Panc1 (cell line): ENCODE results near the gene C1orf210. TPM values are rescaled to one million over a fixed set of nuclear protein-coding genes. Genes with fewer than 3 reads are reported as not detected.

Experiments
- ATAC-seq: fragments of 200-7000 bp; cut with Tn5 transposase; 2 replicates; pipeline ENCODE4 v1.9.1; 2020; ENCODE audit warnings: mild to moderate bottlenecking, moderate library complexity
- BruUV-seq: library from RNA; stranded (reverse); fragments of 400-500 nt; replicated peaks from 2 replicates; lab custom pipeline; 2021; lab: Mats Ljungman, UMichigan
- CTCF ChIA-PET: fragments of 300-600 bp; sonication (Branson Sonifier 250); formaldehyde crosslinking; loops from one replicate; lab custom pipeline; 2022; ENCODE audit warnings: antibody characterized with exemption; lab: Charles Lee
- POLR2A ChIA-PET: fragments of 300-600 bp; sonication (Branson Sonifier 250); formaldehyde crosslinking; loops from one replicate; lab custom pipeline; 2022; ENCODE audit warnings: antibody characterized with exemption; lab: Charles Lee
- DNase-seq: peaks from one replicate; pipeline ENCODE4 v3.0.0-alpha.2; 2010; ENCODE audit warnings: low read depth, low spot score
- H3K27ac ChIP-seq: 2 replicates; pipeline ENCODE4 v1.5.1; 2011; ENCODE audit warnings: mild to moderate bottlenecking, low read length, inconsistent platforms
- H3K27me3 ChIP-seq: fragments of 200-500 bp; sonication (Bioruptor generic); 2 replicates; pipeline ENCODE4 v1.6.0; 2014; ENCODE audit warnings: low read length, inconsistent platforms; ENCODE audit not compliant: control insufficient read depth, insufficient read depth
- H3K36me3 ChIP-seq: fragments of 200-500 bp; sonication (Bioruptor generic); 2 replicates; pipeline ENCODE4 v1.5.1; 2014; ENCODE audit warnings: inconsistent platforms, mild to moderate bottlenecking, low read length, moderate library complexity; ENCODE audit not compliant: control insufficient read depth, insufficient read depth
- H3K4me1 ChIP-seq: 2 replicates; pipeline ENCODE4 v1.5.1; 2011; ENCODE audit warnings: inconsistent platforms, mild to moderate bottlenecking, low read length, moderate library complexity; ENCODE audit not compliant: control insufficient read depth, insufficient read depth
- H3K4me3 ChIP-seq, 2 experiments: 2 replicates each; pipeline ENCODE4 v1.5.1; 2011 to 2012; ENCODE audit warnings: low read depth in 2 of 2, low read length in 2 of 2, mild to moderate bottlenecking in 2 of 2, inconsistent platforms in 1 of 2, moderate library complexity in 1 of 2
- H3K9me3 ChIP-seq: fragments of 200-500 bp; sonication (Bioruptor generic); 2 replicates; pipeline ENCODE4 v1.5.1; 2014; ENCODE audit warnings: low read depth, mild to moderate bottlenecking, inconsistent platforms, low read length, moderate library complexity; ENCODE audit not compliant: control insufficient read depth, insufficient read depth
- POLR2AphosphoS5 ChIP-seq: IDR thresholded peaks from 2 replicates; pipeline ENCODE4 v1.6.1; 2012; ENCODE audit warnings: mild to moderate bottlenecking, low read depth, low read length, moderate library complexity
- SIN3A ChIP-seq: IDR thresholded peaks from 2 replicates; pipeline ENCODE4 v1.6.1; 2012; ENCODE audit warnings: low read depth, mild to moderate bottlenecking, low read length, moderate library complexity, borderline replicate concordance; ENCODE audit not compliant: insufficient read depth
- TCF7L2 ChIP-seq: IDR thresholded peaks from 2 replicates; pipeline ENCODE4 v1.6.1; 2011; ENCODE audit warnings: mild to moderate bottlenecking, low read depth, low read length, inconsistent platforms
- in situ Hi-C: cut with HindIII; loops from 2 replicates; pipeline ENCODE4 v1.10.0; 2016; ENCODE audit warnings: low sequenced_read_pairs, low pct_unique_long_range_greater_than_20kb
- intact Hi-C: fragments of 100-400 bp; cut with micrococcal nuclease; formaldehyde crosslinking; loops from one replicate; pipeline ENCODE4 v1.10.0; 2022; ENCODE audit not compliant: unreplicated experiment
- total RNA-seq: library from RNA; stranded (reverse); gene quantifications from one replicate; pipeline ENCODE4 v1.2.1, GENCODE V29; 2021; ENCODE audit not compliant: unreplicated experiment
- TF ChIP-seq, protein P1 (sequence below), 2 experiments: IDR thresholded peaks; 2 replicates each; pipeline ENCODE4 v1.6.1; 2011 to 2012; ENCODE audit warnings: low read depth in 2 of 2, control low read depth in 1 of 2, low read length in 1 of 2, mild to moderate bottlenecking in 1 of 2, moderate library complexity in 1 of 2; ENCODE audit not compliant: insufficient read depth in 1 of 2
- TF ChIP-seq, protein P2 (sequence below): fragments of 450-650 bp; IDR thresholded peaks from 2 replicates; pipeline ENCODE4 v1.5.1; 2017; ENCODE audit warnings: mild to moderate bottlenecking

The C1orf210 gene
- total RNA-seq, 1 experiment from 2014 or later = not detected

GRCh38 chr1:43305461-43305860, 20.1 kb upstream of the C1orf210 start:
- ATAC-seq (no peak), DNase-seq (no peak)
- intact Hi-C loops = no loop called here
- Histone ChIP-seq H3K27ac (no peak overlapping the region), H3K36me3 (no peaks in the 10 kb centered on the region), H3K4me1 (no peaks in the 10 kb centered on the region), H3K4me3 (no peak overlapping the region), H3K27me3 (no peaks in the 10 kb centered on the region), H3K9me3 (no peaks in the 10 kb centered on the region)
- BruUV-seq = no TSS peak
- POLR2A ChIA-PET = no interaction called here
- TF ChIP-seq, protein P1, sequence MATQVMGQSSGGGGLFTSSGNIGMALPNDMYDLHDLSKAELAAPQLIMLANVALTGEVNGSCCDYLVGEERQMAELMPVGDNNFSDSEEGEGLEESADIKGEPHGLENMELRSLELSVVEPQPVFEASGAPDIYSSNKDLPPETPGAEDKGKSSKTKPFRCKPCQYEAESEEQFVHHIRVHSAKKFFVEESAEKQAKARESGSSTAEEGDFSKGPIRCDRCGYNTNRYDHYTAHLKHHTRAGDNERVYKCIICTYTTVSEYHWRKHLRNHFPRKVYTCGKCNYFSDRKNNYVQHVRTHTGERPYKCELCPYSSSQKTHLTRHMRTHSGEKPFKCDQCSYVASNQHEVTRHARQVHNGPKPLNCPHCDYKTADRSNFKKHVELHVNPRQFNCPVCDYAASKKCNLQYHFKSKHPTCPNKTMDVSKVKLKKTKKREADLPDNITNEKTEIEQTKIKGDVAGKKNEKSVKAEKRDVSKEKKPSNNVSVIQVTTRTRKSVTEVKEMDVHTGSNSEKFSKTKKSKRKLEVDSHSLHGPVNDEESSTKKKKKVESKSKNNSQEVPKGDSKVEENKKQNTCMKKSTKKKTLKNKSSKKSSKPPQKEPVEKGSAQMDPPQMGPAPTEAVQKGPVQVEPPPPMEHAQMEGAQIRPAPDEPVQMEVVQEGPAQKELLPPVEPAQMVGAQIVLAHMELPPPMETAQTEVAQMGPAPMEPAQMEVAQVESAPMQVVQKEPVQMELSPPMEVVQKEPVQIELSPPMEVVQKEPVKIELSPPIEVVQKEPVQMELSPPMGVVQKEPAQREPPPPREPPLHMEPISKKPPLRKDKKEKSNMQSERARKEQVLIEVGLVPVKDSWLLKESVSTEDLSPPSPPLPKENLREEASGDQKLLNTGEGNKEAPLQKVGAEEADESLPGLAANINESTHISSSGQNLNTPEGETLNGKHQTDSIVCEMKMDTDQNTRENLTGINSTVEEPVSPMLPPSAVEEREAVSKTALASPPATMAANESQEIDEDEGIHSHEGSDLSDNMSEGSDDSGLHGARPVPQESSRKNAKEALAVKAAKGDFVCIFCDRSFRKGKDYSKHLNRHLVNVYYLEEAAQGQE (IDR thresholded peaks at IDR 0.05; ENCODE audit: insufficient read depth in 1 of 2, low read depth in 2 of 2, low read length in 1 of 2) = no peak
- TF ChIP-seq SIN3A (no peak), TCF7L2 (no peak), POLR2AphosphoS5 (no peak)
- TF ChIP-seq, protein P2, sequence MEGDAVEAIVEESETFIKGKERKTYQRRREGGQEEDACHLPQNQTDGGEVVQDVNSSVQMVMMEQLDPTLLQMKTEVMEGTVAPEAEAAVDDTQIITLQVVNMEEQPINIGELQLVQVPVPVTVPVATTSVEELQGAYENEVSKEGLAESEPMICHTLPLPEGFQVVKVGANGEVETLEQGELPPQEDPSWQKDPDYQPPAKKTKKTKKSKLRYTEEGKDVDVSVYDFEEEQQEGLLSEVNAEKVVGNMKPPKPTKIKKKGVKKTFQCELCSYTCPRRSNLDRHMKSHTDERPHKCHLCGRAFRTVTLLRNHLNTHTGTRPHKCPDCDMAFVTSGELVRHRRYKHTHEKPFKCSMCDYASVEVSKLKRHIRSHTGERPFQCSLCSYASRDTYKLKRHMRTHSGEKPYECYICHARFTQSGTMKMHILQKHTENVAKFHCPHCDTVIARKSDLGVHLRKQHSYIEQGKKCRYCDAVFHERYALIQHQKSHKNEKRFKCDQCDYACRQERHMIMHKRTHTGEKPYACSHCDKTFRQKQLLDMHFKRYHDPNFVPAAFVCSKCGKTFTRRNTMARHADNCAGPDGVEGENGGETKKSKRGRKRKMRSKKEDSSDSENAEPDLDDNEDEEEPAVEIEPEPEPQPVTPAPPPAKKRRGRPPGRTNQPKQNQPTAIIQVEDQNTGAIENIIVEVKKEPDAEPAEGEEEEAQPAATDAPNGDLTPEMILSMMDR = no peak
- CTCF ChIA-PET = no interaction called here
- in situ Hi-C loops = no loop called here

- CTCF ChIA-PET = no interaction called here
- no peak for ATAC-seq
- in situ Hi-C loops = no loop called here
- no peak overlapping the region for H3K27ac ChIP-seq
- intact Hi-C loops = no loop called here
- no peaks in the 10 kb centered on the region for H3K27me3 ChIP-seq
- DNase-seq = no peak
- POLR2A ChIA-PET = no interaction called here
- no peaks in the 10 kb centered on the region for H3K36me3 ChIP-seq
- TF ChIP-seq, protein P2 = no peak
- no peak for TF ChIP-seq TCF7L2
- TF ChIP-seq, protein P1 (IDR thresholded peaks at IDR 0.05; ENCODE audit: insufficient read depth in 1 of 2, low read depth in 2 of 2, low read length in 1 of 2) = no peak
- no peak for TF ChIP-seq POLR2AphosphoS5
- TF ChIP-seq SIN3A = no peak
- no peaks in the 10 kb centered on the region for H3K9me3 ChIP-seq
- H3K4me1 ChIP-seq = no peaks in the 10 kb centered on the region
- no peak overlapping the region for H3K4me3 ChIP-seq
- no TSS peak for BruUV-seq
Measured at GRCh38 chr1:43304771-43305300, 19.5 kb upstream of the C1orf210 start.
